Right cardiac atrium (tissue), 5 donors: ENCODE measurements around the gene MRPL12. TPM values are rescaled to one million over a fixed set of nuclear protein-coding genes. Genes with fewer than 3 reads are reported as not detected.

Experiments
- ATAC-seq, 2 donors: fragments of 200-7000 bp; cut with Tn5 transposase; one replicate each; pipeline versions ENCODE4 v1.8.0 to v1.9.1; 2020; ENCODE audit warnings: moderate library complexity in 2 of 2, mild to moderate bottlenecking in 1 of 2
- DNase-seq, 3 donors: peaks; one replicate each; pipeline ENCODE4 v3.0.0-alpha.2; 2020
- H3K27ac ChIP-seq: one replicate; pipeline ENCODE4 v1.5.1; 2013; ENCODE audit warnings: mild to moderate bottlenecking, low read length, control low read depth, moderate library complexity
- H3K27me3 ChIP-seq: one replicate; pipeline ENCODE4 v1.6.1; 2013; ENCODE audit not compliant: control insufficient read depth, insufficient read depth
- H3K4me1 ChIP-seq: one replicate; pipeline ENCODE4 v1.6.1; 2013; ENCODE audit warnings: low read length; ENCODE audit not compliant: control insufficient read depth, insufficient read depth
- H3K4me3 ChIP-seq: one replicate; pipeline ENCODE4 v1.5.1; 2013; ENCODE audit warnings: low read length, control low read depth
- H3K9me3 ChIP-seq: one replicate; pipeline ENCODE4 v1.6.1; 2013; ENCODE audit warnings: low read length; ENCODE audit not compliant: control insufficient read depth
- WGBS: extraction: QIAGEN DNeasy Blood & Tissue Kit; methylation state at CpG from one replicate; pipeline ENCODE4 v1.1.7; 2013; 5-methylcytosine and 5-hydroxymethylcytosine counted together
- intact Hi-C, 4 donors: fragments of 100-400 bp; cut with DNase I; formaldehyde crosslinking; loops; one replicate each; pipeline versions ENCODE4 v1.11.0 to v1.14.0; 2022 to 2023
- polyA plus RNA-seq: library from polyadenylated mRNA; stranded (reverse); fragments of 200-250 nt; gene quantifications from one replicate; pipeline ENCODE4 v1.2.3, GENCODE V29; 2013
- total RNA-seq, 4 donors: library from RNA; stranded (reverse); fragmentation: NEBNext Ultra II Directional; extraction: Animal tissue kit (Norgen Biotek cat#: 25700); gene quantifications; one replicate each; pipeline ENCODE4 v1.2.1, GENCODE V29; 2021
- donor health status: healthy with polysubstance abuse.
- donor health status: DM: no; HTN: yes; CAD: no.
- donor health status: DM: no; HTN: no; CAD: no.
- donor health status: DM: no; HTN: yes; CAD: no; lungs with severe emphysema.
- donor health status: DM: yes; HTN: yes; CAD: no.

Gene MRPL12
- total and polyA plus RNA-seq, 5 donors, result 83.3 to 310 (median 122) TPM

GRCh38 chr17:81713004-81713555, 9.9 kb downstream of the MRPL12 start:
- 40% methylated on average over 18 of the region's 18 CpGs for WGBS
- Histone ChIP-seq H3K9me3 (no peaks in the 10 kb centered on the region), H3K4me3 (peak overlapping the region; percentile 82), H3K27ac (no peak overlapping the region), H3K27me3 (no peaks in the 10 kb centered on the region), H3K4me1 (peaks cover 8% of the 10 kb centered on the region)
- no peak for ATAC-seq
- intact Hi-C loops, result no loop called here
- DNase-seq, result peak in 1 of 3 donors; percentile 46

GRCh38 chr17:81713556-81714411, 10.6 kb downstream of the MRPL12 start:
- ATAC-seq, result no peak
- no peaks in the 10 kb centered on the region for H3K9me3 ChIP-seq
- intact Hi-C loops, result no loop called here
- no peak overlapping the region for H3K27ac ChIP-seq
- H3K4me1 ChIP-seq, result peaks cover 8% of the 10 kb centered on the region
- WGBS, result 80% methylated on average over 36 of the region's 36 CpGs
- H3K27me3 ChIP-seq, result no peaks in the 10 kb centered on the region
- no peak for DNase-seq
- no peak overlapping the region for H3K4me3 ChIP-seq

- intact Hi-C loops, result no loop called here
- DNase-seq (no peak), ATAC-seq (no peak)
- H3K4me3 ChIP-seq, result no peak overlapping the region
- H3K4me1 ChIP-seq, result peaks cover 8% of the 10 kb centered on the region
- no peak overlapping the region for H3K27ac ChIP-seq
- no peaks in the 10 kb centered on the region for H3K27me3 ChIP-seq
- no peaks in the 10 kb centered on the region for H3K9me3 ChIP-seq
- 94% methylated on average over 39 of the region's 39 CpGs for WGBS
These were observed 11.4 kb downstream of the MRPL12 start for GRCh38 chr17:81714412-81715106.

GRCh38 chr17:81715107-81715871, 12.1 kb downstream of the MRPL12 start:
- ATAC-seq (no peak), DNase-seq (no peak)
- Histone ChIP-seq H3K4me3 (no peak overlapping the region), H3K9me3 (no peaks in the 10 kb centered on the region), H3K4me1 (peaks cover 8% of the 10 kb centered on the region), H3K27me3 (no peaks in the 10 kb centered on the region), H3K27ac (no peak overlapping the region)
- WGBS, result 90% methylated on average over 32 of the region's 32 CpGs
- intact Hi-C loops, result no loop called here

GRCh38 chr17:81715872-81716673, 12.9 kb downstream of the MRPL12 start:
- intact Hi-C loops, result no loop called here
- DNase-seq (peak in 1 of 3 donors; percentile 53), ATAC-seq (no peak)
- H3K27me3 ChIP-seq, result no peaks in the 10 kb centered on the region
- H3K4me1 ChIP-seq, result peaks cover 3% of the 10 kb centered on the region
- H3K27ac ChIP-seq, result no peak overlapping the region
- H3K4me3 ChIP-seq, result no peak overlapping the region
- no peaks in the 10 kb centered on the region for H3K9me3 ChIP-seq
- 90% methylated on average over 43 of the region's 43 CpGs for WGBS

GRCh38 chr17:81716674-81716996, 13.5 kb downstream of the MRPL12 start:
- DNase-seq, result no peak
- intact Hi-C loops, result no loop called here

GRCh38 chr17:81717049-81717765, 14.0 kb downstream of the MRPL12 start:
- H3K4me3 ChIP-seq, result no peak overlapping the region
- intact Hi-C loops, result no loop called here
- H3K9me3 ChIP-seq, result no peaks in the 10 kb centered on the region
- DNase-seq, result no peak
- H3K27ac ChIP-seq, result no peak overlapping the region
- no peaks in the 10 kb centered on the region for H3K4me1 ChIP-seq
- H3K27me3 ChIP-seq, result no peaks in the 10 kb centered on the region
- WGBS, result 94% methylated on average over 25 of the region's 25 CpGs
- ATAC-seq, result no peak

More at GRCh38 chr17:81716674-81716996, 13.5 kb downstream of the MRPL12 start:
- Histone ChIP-seq H3K27me3 (no peaks in the 10 kb centered on the region), H3K9me3 (no peaks in the 10 kb centered on the region), H3K4me3 (no peak overlapping the region), H3K27ac (no peak overlapping the region), H3K4me1 (no peaks in the 10 kb centered on the region)
- 94% methylated on average over 12 of the region's 12 CpGs for WGBS
- ATAC-seq, result no peak

- 96% methylated on average over 9 of the region's 9 CpGs for WGBS
- Histone ChIP-seq H3K4me3 (no peak overlapping the region), H3K27me3 (no peaks in the 10 kb centered on the region), H3K27ac (no peak overlapping the region), H3K4me1 (no peaks in the 10 kb centered on the region), H3K9me3 (no peaks in the 10 kb centered on the region)
- ATAC-seq, result no peak
- DNase-seq, result no peak
- intact Hi-C loops, result no loop called here
These were observed 14.6 kb downstream of the MRPL12 start for GRCh38 chr17:81717766-81718089.

- Histone ChIP-seq H3K4me1 (no peaks in the 10 kb centered on the region), H3K4me3 (no peak overlapping the region), H3K9me3 (no peaks in the 10 kb centered on the region), H3K27me3 (no peaks in the 10 kb centered on the region), H3K27ac (no peak overlapping the region)
- ATAC-seq (no peak), DNase-seq (no peak)
- intact Hi-C loops, result no loop called here
- 87% methylated on average over 32 of the region's 33 CpGs for WGBS
These were observed 16.5 kb downstream of the MRPL12 start for GRCh38 chr17:81719410-81720266.
